Stimulated activated naive CD8-positive, alpha-beta T cell treated with anti-CD3 and anti-CD28 coated beads, Interleukin-15, Interleukin-2, amounts not matched to agents 100 U/mL and 50 U/mL, for 24 hours (primary cell): ENCODE measurements around the gene TARS3.
"Not testable (repeated sequence)": the region's sequence is repeated elsewhere in the genome, so short reads cannot be mapped to it uniquely, and the experiment has no call there.

Experiments used
- ATAC-seq: fragments of 150-1000 bp; cut with Tn5 transposase; one replicate; pipeline ENCODE4 v1.10.0; 2021
- DNase-seq: peaks from one replicate; pipeline ENCODE4 v3.0.0; 2021

The TARS3 gene

DNA sequence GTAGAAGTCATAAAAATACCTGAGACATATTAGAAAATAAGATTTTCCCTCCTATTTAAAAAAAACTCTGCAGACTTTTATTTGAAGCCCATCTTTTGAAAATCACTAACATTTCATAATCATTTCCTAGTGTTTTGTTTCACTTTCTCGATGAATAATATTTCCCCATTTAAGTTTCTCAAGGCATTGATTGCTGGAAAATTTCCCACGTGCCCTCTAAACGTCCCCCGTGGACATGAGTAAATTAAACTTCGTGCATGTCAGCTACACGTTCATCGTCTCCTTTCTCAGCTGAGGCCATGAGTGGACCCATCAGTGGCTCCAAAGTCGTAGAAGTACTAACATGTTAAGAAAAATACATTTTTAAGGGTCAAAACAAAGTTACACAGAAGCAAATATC is 70.1 kb downstream of the TARS3 start:
- ATAC-seq (no peak), DNase-seq (no peak)

DNA sequence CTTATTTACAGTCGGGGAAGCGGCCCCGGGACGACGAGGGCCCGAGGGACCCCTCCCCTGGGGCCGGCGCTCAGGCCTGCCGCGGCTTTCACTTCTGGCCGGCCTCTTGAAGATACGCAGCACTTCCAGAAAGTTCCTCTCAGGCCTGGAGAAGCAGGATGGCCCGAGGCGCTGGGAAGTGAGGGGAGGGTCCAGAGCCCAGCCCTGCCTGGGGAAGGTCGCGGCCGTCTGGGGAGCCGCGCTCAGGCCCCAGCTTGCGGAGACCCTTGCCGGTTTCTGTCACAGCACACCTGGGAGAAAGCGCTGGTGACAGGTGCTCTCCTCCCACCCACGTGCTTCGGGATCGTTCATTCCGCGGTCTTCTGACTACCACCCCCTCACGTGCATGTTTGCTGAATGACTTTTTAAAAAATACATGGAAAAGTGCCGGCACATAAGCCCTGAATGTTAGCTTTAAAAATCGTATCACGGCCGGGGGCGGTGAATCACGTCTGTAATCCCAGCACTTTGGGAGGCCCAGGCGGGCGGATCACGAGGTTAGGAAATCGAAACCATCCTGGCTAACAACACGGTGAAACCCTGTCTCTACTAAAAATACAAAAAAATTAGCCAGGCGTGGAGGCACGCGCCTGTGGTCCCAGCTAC is 71.4 kb downstream of the TARS3 start:
- DNase-seq (peak; percentile 13), ATAC-seq (no peak)

DNA sequence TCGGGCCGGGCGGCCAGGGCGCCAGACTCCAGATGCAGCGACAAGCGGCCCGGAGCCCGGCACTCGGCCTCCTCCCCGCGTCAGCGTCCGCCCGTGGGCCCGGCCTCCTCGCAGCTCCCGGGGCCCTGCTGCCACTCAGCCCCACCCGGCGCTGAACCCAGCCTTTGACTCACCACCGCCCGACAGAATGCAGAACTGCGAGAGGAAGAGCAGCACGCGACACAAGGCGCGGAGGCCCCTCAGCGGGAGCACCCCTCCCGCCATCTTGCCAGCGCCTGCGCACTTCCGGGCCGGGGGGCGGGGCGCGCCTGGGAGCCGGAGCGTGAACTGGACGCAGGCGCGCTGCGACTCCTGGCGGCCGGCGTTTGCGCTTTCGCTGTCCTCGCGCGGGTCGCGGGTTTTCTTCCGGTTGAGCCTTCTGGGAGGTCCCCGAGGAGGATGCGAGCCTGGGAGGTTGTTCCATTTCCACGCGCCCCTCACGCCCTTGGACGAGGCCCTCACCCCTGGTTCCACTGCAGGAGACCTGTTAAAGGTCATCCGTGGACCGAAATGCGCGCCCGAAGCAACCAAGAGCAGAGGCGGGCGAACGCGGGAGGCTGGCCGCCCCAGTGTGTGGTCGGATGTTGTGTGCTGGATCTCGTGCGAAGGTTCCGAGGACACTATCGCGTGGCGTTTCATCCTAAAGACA is 72.0 kb downstream of the TARS3 start, which contains the start of gene TM2D3:
Gene TM2D3, minus strand, starts transcription at position 284 of the 688 bp plus-strand sequence. Its CDS starts 20 bp downstream, at position 264.
- ATAC-seq: peak; percentile 94
- peak; percentile 97 for DNase-seq

DNA sequence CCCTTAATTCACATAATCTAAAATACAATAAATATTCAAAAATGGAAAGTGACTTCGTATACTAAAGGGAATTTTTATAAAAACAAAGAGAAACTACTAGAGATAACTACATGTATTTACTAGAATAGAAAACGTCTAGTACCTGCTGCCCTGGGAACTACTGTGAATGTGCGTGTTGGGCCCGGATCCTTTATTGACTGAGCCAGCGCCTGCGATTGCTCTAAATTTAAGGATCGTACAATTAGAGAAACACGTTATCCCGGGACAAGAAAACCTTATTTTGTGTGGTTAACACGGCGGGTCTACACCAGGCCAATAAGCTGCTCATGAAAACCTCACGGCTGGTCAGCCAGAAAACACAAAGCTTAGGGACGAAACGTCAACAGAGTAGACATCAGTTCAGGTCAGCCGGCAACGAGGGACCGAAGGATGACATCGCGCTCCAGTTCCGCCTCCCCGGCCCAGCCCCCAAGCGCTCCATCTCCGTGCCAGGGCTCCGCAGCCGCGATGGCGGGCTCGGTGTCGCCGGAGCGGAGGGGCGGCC is 72.6 kb downstream of the TARS3 start:
- ATAC-seq (peak; percentile 65), DNase-seq (no peak)

DNA sequence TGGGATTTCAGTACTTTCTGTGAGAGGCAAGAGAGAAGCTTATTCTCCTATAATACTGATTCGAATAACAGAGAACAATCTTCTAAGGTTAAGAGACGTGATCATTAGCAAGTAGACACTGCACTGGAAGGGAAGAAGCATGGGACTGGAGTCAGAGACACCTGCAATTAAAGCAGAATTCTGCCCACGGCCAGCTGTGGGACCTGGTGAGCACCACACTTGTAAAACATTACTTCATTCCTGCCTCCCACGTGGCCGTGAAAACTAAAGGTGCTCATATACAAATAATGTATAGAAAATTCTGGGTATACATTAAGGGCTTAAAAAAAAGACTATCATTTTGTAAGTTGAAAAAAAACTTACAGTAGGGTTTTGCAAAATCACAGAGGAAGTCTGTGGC is 74.1 kb downstream of the TARS3 start:
- DNase-seq (no peak), ATAC-seq (no peak)

DNA sequence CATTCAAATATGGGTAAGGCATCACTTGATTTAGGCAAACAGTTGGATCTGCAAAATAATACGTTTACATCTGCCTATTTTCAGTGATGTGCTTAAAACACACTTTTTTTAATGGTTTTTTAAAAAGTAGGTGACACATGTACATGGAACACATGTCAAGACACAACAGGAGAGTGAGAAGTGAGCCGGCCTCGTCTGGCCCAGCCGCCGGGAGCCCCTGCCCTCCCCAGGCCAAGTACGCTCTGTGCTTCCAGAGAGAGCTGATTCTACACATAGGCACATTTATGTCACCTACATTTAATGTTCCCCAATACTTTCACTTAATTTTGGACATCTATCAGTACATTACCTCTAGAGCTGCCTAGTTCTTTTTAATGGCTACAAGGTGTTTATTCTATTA is 75.9 kb downstream of the TARS3 start:
- ATAC-seq (no peak), DNase-seq (no peak)

DNA sequence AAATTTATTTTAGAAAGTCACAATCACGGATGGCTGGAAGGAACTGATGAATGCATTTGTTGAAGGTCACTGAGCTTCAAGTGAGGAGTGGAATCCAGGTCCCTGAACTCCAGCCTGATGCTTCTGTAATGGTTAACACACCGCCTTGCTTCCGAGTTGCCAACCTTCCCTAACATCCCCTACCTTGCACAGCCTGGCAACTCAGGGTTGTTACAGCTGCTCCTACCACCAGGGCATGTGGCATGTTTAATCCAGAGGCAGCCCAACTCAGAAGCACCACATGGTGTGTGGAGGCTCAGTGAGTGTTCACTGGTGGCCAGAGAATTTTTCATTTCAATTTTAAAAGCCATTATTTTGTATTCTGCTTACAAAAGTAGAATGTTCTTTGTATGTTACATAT is 77.0 kb downstream of the TARS3 start:
- ATAC-seq (no peak), DNase-seq (no peak)

DNA sequence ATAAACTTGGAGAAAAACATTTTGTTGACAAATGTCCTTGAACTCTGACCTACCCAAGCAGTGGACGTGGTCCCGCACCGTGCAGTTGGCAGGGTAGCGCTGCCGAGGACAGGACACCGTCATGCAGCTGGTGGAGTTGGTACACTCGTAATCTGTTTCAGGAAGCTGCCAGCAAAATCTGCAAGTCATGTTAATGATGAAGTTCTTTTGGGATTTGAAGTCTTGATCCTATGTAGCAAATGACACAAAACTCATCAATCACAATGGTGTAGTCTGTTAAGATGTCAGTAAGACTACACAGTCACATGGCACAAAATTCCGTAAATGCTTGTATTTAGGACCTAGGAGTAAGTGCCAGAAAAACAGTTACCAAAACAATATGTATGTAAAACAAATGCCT is 77.6 kb downstream of the TARS3 start:
- no peak for DNase-seq
- no peak for ATAC-seq

DNA sequence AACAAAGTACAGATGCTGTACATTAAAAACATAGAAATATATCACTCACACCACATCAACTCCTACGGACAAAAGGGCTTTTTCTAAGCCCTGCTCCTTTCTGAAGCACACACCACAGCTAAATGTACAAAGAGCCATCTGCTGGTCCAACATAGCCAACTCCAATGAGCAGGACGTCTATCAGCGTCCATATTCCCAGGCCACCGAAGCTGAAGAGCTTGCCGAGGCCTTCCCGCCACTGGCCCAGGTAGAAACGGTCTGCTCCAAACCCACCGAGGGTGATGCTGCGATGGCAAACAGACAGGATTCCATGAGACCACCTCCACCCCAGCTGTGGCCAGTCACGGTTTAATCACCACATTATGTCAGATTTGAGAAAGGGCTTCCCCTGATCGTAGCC is 81.9 kb downstream of the TARS3 start:
- ATAC-seq (no peak), DNase-seq (no peak)

DNA sequence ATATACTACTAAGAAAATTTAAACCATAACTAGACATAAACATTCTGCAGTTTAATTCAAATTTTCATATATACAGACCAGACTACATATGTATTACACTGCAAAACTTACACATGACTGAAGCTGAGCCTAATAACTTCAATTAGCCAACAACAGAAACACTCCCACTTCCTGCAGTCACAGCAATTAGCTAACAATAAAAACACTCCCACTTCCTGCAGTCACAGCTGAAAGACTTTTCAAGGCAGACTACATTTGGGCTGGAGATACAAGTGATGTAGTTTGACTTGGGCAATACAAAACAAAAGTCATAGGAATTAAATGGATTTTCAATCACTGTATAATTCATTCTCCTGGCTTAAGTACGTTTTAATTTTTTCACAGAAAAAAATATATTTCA is 82.4 kb downstream of the TARS3 start:
- DNase-seq (no peak), ATAC-seq (no peak)

DNA sequence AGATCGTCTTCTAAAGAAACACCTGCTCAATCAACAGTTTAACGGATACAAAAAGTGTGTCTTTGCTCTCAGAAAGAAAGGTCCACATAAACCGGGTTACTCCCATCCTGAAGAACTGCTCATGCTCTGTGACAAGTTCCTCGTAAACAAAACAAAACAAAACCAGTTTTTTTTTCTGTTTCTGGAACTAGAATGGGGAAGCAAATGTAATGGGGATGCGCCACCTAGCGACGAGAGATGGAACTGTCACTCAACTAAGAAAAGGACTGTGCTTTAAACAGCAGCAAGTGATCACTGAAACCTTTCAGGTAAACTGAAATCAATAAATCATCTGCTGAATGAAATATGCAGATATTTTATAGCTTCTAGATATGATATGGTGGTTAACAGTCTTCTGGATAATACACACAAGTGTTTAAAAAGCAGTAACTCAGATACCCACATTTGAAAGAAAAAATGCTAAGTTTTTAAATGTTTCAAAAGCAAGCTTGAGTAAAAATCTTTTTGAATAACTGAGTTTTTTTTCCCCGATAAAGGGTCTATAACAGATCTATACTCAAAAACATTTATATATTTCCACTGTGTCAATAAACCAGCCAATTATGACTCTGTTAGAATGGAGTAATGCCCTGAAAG is 83.0 kb downstream of the TARS3 start:
- DNase-seq (peak; percentile 74), ATAC-seq (no peak)

DNA sequence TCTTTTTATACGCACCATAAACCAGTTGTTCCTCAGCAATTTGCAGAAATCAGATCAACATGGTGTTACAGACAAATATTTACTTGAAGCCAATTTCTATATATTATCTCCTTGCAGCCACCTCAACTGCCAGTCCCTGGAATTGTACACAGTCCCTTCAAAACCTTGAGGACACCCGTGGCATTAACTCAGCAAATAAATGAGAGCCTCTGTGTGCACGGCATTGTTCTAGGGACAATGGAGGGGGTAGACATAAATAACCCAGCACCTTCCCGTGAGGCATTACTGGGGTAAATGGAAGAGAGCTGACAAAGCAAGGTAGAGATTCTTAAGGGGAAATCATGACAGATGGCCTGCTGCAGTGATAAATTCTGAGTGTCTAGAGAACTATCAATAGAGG is 84.6 kb downstream of the TARS3 start:
- ATAC-seq (no peak), DNase-seq (no peak)

DNA sequence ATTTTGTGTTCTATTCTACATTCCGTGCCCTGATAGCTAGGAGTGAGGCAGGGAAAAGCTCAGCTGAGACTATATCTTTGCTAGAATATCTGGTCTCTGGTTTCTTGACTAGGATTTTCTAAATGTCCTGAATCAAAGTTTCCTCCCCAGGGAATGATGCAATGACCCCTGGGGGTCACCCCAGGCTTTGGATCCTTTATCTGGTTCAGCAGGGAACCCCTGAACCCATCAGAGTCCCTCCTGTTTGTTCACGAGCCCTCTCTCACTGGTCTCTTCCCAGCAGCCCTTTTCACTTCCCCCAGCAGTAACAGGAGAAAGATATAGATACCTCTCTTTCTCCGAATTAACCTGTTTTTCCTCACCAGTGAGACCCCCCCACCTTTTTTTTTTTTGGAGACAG is 86.4 kb downstream of the TARS3 start:
- DNase-seq (no peak), ATAC-seq (no peak)

DNA sequence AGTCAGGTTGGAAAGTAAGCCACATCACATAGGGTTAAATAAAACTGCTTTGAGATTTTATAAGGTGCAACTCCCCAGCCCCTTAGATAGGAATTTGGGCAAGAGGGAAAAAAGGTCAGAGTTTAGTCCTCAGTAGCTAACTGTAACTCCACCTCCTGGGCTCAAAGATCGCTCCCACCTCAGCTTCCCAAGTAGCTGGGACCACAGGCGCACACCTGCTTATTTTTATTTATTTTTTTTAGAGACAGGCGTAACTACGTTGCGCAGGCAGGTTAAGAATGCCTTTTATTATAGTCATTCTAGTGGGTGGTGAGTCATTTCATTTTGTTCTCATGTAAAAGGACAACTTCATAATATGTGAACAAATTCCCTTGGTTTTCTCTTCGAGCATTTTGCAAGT is 86.8 kb downstream of the TARS3 start:
- ATAC-seq (no peak), DNase-seq (no peak)

DNA sequence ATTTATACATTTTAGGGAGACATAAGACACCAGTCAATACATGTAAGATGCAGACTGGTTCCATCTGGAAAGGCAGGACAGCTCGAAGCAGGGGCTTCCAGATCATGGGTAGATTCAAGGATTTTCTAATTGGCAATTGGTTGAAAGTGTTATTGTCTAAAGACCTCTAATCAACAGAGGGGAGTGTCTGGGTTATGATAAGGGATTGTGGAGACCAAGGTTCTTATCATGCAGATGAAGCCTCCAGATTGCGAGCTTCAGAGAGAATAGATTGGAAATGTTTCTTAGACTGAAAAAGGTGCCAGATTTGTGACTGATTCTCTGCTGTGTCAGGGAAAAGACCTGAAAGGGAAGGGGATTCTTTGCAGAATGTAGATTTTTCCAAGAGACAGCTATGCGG is 87.2 kb downstream of the TARS3 start:
- DNase-seq (no peak), ATAC-seq (no peak)

DNA sequence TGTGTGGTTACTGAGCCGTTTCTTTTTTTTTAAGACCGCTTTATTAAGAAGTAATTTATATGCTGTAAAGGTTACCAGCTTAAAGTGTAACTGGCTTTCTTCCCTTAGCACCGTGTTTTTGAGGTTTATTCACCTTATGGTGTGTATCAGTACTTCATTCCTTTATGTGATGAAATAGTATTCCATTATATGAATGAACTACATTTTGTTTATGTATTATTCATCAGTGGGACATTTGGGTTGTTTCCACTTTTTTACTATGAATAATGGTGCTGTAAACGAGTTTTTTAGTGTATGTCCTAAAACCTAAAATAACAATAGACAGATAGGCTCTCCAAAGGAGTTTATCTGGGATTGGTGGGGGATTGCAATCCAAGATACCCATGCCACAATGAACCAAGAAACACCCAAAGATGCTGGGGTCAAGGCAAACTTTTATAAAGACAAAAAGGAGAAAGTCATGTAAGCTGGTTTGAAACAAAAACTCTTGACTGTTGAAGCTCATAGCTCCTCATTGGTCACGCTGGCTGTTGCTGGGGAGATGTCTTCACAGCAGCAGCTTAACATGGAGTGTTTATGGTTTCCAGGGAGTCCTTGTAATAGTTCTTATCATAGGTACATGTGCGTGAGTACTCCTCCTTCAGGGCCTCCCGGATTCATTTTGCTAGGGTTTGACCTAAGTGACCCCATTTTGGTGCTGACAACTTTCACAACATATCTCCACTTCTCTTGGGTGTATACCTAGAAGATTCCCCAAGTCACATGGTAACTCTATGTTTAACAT is 88.1 kb downstream of the TARS3 start:
- DNase-seq: no peak

DNA sequence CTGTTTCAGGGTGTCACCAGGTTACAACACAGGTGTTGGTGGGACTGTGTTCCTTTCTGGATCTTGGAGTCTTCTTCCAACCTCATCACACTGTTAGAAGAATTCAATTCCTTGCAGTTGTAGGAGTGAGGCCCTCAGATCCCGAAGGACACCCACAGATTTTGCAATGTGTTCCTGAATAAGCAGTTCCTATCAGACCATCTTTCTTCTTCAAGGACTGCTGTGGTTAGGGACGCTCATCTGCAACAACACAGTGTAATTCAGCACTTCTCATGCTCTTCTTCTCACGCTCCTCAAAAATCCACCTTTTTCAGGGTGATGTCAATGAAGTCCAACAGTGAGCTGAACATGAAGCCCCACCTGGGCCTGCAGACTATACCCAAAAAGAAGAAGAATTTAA is 90.9 kb downstream of the TARS3 start:
- DNase-seq (no peak), ATAC-seq (no peak)

More for the DNA sequence above, 88.1 kb downstream of the TARS3 start:
- ATAC-seq: no peak

DNA sequence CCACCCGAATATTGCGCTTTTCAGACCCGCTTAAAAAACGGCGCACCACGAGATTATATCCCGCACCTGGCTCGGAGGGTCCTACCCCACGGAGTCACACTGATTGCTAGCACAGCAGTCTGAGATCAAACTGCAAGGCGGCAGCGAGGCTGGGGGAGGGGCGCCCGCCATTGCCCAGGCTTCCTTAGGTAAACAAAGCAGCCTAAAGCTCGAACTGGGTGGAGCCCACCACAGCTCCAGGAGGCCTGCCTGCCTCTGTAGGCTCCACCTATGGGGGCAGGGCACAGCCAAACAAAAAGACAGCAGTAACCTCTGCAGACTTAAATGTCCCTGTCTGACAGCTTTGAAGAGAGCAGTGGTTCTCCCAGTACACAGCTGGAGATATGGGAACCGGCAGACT is 97.5 kb downstream of the TARS3 start:
- not testable (repeated sequence) for DNase-seq, ATAC-seq

DNA sequence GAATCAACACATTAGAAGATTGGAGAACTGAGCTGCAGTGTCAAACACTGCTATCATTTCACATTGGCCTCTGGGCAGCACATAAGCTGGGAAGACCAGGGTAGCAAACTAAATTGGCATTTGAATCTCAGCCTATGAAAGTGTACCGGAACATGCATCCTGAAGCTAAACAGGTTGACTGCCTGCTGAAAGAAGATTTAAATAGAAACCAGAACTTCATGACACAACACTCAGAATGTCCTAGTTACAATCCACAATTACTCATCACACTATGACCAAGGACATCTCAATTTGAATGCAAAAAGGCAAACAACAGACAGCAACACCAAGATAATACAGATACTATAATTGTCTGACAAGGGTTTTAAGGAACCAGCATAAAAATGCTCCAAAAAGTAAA is 98.3 kb downstream of the TARS3 start:
- DNase-seq: no peak
- ATAC-seq: no peak

DNA sequence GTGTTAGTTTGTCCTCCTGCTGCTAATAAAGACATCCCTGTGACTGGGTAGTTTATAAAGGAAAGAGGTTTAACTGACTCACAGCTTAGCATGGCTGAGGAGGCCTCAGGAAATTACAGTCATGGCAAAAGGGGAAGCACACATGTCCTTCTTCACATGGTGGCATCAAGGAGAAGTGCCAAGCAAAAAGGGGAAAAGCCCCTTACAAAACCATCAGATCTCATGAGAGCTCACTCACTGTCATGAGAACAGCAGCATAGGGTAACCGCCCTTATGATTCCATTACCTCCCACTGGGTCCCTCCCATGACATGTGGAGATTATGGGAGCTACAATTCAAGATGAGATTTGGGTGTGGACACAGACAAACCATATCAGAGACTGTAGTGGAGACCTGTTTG is 99.1 kb downstream of the TARS3 start:
- DNase-seq (no peak), ATAC-seq (no peak)

DNA sequence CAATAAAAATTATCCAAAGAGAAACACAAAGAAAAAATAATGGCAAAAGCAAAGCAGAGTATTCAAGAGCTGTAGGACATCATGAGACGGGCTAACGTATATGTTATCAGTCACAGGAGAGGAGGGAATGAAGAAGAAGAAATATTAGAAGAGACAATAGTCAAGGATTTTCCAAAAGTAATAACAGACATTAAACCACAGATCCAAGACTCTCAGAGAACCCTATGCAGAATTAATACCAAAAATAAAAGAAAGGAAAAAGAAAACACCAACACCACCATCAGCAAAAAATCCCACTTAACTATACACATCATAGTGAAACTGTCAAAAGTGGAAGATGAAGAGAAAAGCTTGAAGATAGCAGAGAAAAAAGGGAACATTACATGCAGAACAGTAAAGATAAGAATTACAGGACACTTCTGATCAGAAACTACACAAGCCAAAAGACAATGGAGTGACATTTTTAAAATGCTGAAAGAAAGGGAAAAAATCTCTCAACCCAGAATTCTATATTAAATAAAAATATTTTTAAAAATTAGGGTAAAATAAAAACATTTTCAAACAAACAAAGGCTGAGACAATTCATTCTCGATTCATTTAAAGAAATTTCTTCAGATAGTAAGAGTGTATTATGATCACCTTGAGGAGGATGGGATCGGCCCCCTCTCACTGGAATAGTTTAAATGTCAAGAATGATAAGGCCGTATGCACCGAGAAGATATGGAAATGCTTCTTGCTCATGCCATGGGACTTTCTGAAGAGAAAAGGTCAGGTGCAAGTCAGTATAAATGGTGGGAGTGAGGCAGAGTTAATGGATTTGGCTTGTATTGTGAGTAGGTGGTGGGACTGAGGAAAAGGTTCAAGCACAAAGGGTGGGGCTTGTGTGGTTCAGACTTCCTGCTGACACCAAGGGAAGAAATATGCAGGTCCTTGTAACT is 100.6 kb downstream of the TARS3 start:
- DNase-seq (no peak), ATAC-seq (no peak)
